ENCODE data around the gene GSDMA.
A peak's percentile ranks its signal among the peaks of the same experiment; 100 is the strongest.

Gene GSDMA

GRCh38 chr17:39924691-39925055 lies 38.1 kb upstream of the GSDMA start:
- Histone ChIP-seq H3K36me3 (ENCODE audit: control insufficient read depth, insufficient read depth, low read length, severe bottlenecking) (peaks cover 41% of the 10 kb centered on the region), H3K4me1 (ENCODE audit: control insufficient read depth, insufficient read depth, low read length) (peaks cover 64% of the 10 kb centered on the region), H3K9me3 (ENCODE audit: control insufficient read depth, low read length) (no peaks in the 10 kb centered on the region), H3K9ac (ENCODE audit: low read length) (peak overlapping the region; percentile 6), H3K27me3 (replicated peaks; ENCODE audit: control insufficient read depth, insufficient read depth, low read length) (no peaks in the 10 kb centered on the region), H3K4me3 (ENCODE audit: low read length) (peak overlapping the region; percentile 17)
- DNase-seq (ENCODE audit: low read depth), result no peak

- Histone ChIP-seq H3K4me3 (ENCODE audit: low read length) (peak overlapping the region; percentile 94), H3K4me1 (ENCODE audit: control insufficient read depth, insufficient read depth, low read length) (peaks cover 68% of the 10 kb centered on the region), H3K9me3 (ENCODE audit: control insufficient read depth, low read length) (no peaks in the 10 kb centered on the region), H3K9ac (ENCODE audit: low read length) (peak overlapping the region; percentile 89), H3K27me3 (replicated peaks; ENCODE audit: control insufficient read depth, insufficient read depth, low read length) (no peaks in the 10 kb centered on the region), H3K36me3 (ENCODE audit: control insufficient read depth, insufficient read depth, low read length, severe bottlenecking) (peaks cover 34% of the 10 kb centered on the region)
- DNase-seq (ENCODE audit: low read depth), result no peak
Observed at GRCh38 chr17:39925282-39926134, 37.3 kb upstream of the GSDMA start.

- H3K27me3 ChIP-seq (replicated peaks; ENCODE audit: control insufficient read depth, insufficient read depth, low read length), result no peaks in the 10 kb centered on the region
- peaks cover 29% of the 10 kb centered on the region for H3K36me3 ChIP-seq (ENCODE audit: control insufficient read depth, insufficient read depth, low read length, severe bottlenecking)
- DNase-seq (ENCODE audit: low read depth), result no peak
- peak overlapping the region; percentile 89 for H3K9ac ChIP-seq (ENCODE audit: low read length)
- H3K4me3 ChIP-seq (ENCODE audit: low read length), result peak overlapping the region; percentile 94
- peaks cover 68% of the 10 kb centered on the region for H3K4me1 ChIP-seq (ENCODE audit: control insufficient read depth, insufficient read depth, low read length)
- H3K9me3 ChIP-seq (ENCODE audit: control insufficient read depth, low read length), result no peaks in the 10 kb centered on the region
Observed at GRCh38 chr17:39926135-39926587, 36.6 kb upstream of the GSDMA start.

GRCh38 chr17:39926588-39927100 lies 36.2 kb upstream of the GSDMA start:
- DNase-seq (ENCODE audit: low read depth), result peak; percentile 61
- H3K27me3 ChIP-seq (replicated peaks; ENCODE audit: control insufficient read depth, insufficient read depth, low read length), result no peaks in the 10 kb centered on the region
- H3K4me3 ChIP-seq (ENCODE audit: low read length), result peak overlapping the region; percentile 94
- peaks cover 65% of the 10 kb centered on the region for H3K4me1 ChIP-seq (ENCODE audit: control insufficient read depth, insufficient read depth, low read length)
- peak overlapping the region; percentile 89 for H3K9ac ChIP-seq (ENCODE audit: low read length)
- H3K9me3 ChIP-seq (ENCODE audit: control insufficient read depth, low read length), result no peaks in the 10 kb centered on the region
- H3K36me3 ChIP-seq (ENCODE audit: control insufficient read depth, insufficient read depth, low read length, severe bottlenecking), result peaks cover 25% of the 10 kb centered on the region

- H3K4me3 ChIP-seq (ENCODE audit: low read length), result peak within 1 kb of the TSS; percentile 94
- no peaks in the 10 kb centered on the region for H3K27me3 ChIP-seq (replicated peaks; ENCODE audit: control insufficient read depth, insufficient read depth, low read length)
- H3K9me3 ChIP-seq (ENCODE audit: control insufficient read depth, low read length), result no peaks in the 10 kb centered on the region
- peaks cover 65% of the 10 kb centered on the region for H3K4me1 ChIP-seq (ENCODE audit: control insufficient read depth, insufficient read depth, low read length)
- H3K9ac ChIP-seq (ENCODE audit: low read length), result peak within 1 kb of the TSS; percentile 89
- H3K36me3 ChIP-seq (ENCODE audit: control insufficient read depth, insufficient read depth, low read length, severe bottlenecking), result peaks cover 18% of the 10 kb centered on the region
- peak; percentile 98 for DNase-seq (ENCODE audit: low read depth)
Observed at GRCh38 chr17:39927101-39927928, 35.5 kb upstream of the GSDMA start, which contains the start of the genes LRRC3C and ORMDL3. TSS of gene LRRC3C (plus strand) at chr17:39927732. CDS start at chr17:39941524, 13,792 bp downstream. TSS of gene ORMDL3 (minus strand) at chr17:39927601. CDS start at chr17:39924203, 3,398 bp downstream.

GRCh38 chr17:39927929-39928857 lies 34.6 kb upstream of the GSDMA start:
- Histone ChIP-seq H3K4me1 (ENCODE audit: control insufficient read depth, insufficient read depth, low read length) (peaks cover 59% of the 10 kb centered on the region), H3K36me3 (ENCODE audit: control insufficient read depth, insufficient read depth, low read length, severe bottlenecking) (peaks cover 9% of the 10 kb centered on the region), H3K27me3 (replicated peaks; ENCODE audit: control insufficient read depth, insufficient read depth, low read length) (no peaks in the 10 kb centered on the region), H3K4me3 (ENCODE audit: low read length) (peak overlapping the region; percentile 94), H3K9ac (ENCODE audit: low read length) (peak overlapping the region; percentile 89), H3K9me3 (ENCODE audit: control insufficient read depth, low read length) (no peaks in the 10 kb centered on the region)
- DNase-seq (ENCODE audit: low read depth), result no peak

GRCh38 chr17:39928858-39929645 lies 33.8 kb upstream of the GSDMA start:
- Histone ChIP-seq H3K36me3 (ENCODE audit: control insufficient read depth, insufficient read depth, low read length, severe bottlenecking) (peaks cover under 1% of the 10 kb centered on the region), H3K9me3 (ENCODE audit: control insufficient read depth, low read length) (no peaks in the 10 kb centered on the region), H3K9ac (ENCODE audit: low read length) (peak overlapping the region; percentile 50), H3K4me1 (ENCODE audit: control insufficient read depth, insufficient read depth, low read length) (peaks cover 51% of the 10 kb centered on the region), H3K27me3 (replicated peaks; ENCODE audit: control insufficient read depth, insufficient read depth, low read length) (no peaks in the 10 kb centered on the region), H3K4me3 (ENCODE audit: low read length) (peak overlapping the region; percentile 18)
- DNase-seq (ENCODE audit: low read depth), result peak; percentile 75

GRCh38 chr17:39929646-39930407 lies 33.0 kb upstream of the GSDMA start:
- DNase-seq (ENCODE audit: low read depth), result peak; percentile 66
- Histone ChIP-seq H3K36me3 (ENCODE audit: control insufficient read depth, insufficient read depth, low read length, severe bottlenecking) (no peaks in the 10 kb centered on the region), H3K27me3 (replicated peaks; ENCODE audit: control insufficient read depth, insufficient read depth, low read length) (no peaks in the 10 kb centered on the region), H3K4me1 (ENCODE audit: control insufficient read depth, insufficient read depth, low read length) (peaks cover 43% of the 10 kb centered on the region), H3K9me3 (ENCODE audit: control insufficient read depth, low read length) (no peaks in the 10 kb centered on the region), H3K4me3 (ENCODE audit: low read length) (peak overlapping the region; percentile 8), H3K9ac (ENCODE audit: low read length) (peak overlapping the region; percentile 50)

GRCh38 chr17:39933912-39934311 lies 28.9 kb upstream of the GSDMA start:
- Histone ChIP-seq H3K4me3 (ENCODE audit: low read length) (no peak overlapping the region), H3K9ac (ENCODE audit: low read length) (no peak overlapping the region), H3K4me1 (ENCODE audit: control insufficient read depth, insufficient read depth, low read length) (peaks cover 12% of the 10 kb centered on the region), H3K9me3 (ENCODE audit: control insufficient read depth, low read length) (no peaks in the 10 kb centered on the region), H3K36me3 (ENCODE audit: control insufficient read depth, insufficient read depth, low read length, severe bottlenecking) (no peaks in the 10 kb centered on the region), H3K27me3 (replicated peaks; ENCODE audit: control insufficient read depth, insufficient read depth, low read length) (no peaks in the 10 kb centered on the region)
- no peak for DNase-seq (ENCODE audit: low read depth)

Measured in adipocyte (in vitro differentiated cells).